GM21360 (cell line): ENCODE data around the gene MAMDC4.
A peak's percentile ranks its signal among the peaks of the same experiment; 100 is the strongest.
"Not testable (repeated sequence)": the region's sequence is repeated elsewhere in the genome, so short reads cannot be mapped to it uniquely, and the experiment has no call there.

Experiments used
- ATAC-seq: cut with Tn5 transposase; IDR thresholded peaks from one replicate; pipeline ENCODE4 v1.9.1; 2021; ENCODE audit warnings: mild to moderate bottlenecking, moderate library complexity; ENCODE audit not compliant: unreplicated experiment

Gene MAMDC4

GRCh38 chr9:136851941-136852663 is at the start of gene MAMDC4:
Gene MAMDC4 (plus strand): TSS chr9:136852346. CDS start chr9:136852417, 71 bp downstream.
- ATAC-seq, result no peak

- ATAC-seq, result not testable (repeated sequence)
Observed at GRCh38 chr9:136803009-136803550, 49.1 kb upstream of the MAMDC4 start.

- no peak for ATAC-seq
Observed at GRCh38 chr9:136803551-136804508, 48.3 kb upstream of the MAMDC4 start.

GRCh38 chr9:136804509-136805206 is 47.5 kb upstream of the MAMDC4 start:
- ATAC-seq, result no peak

GRCh38 chr9:136805207-136805740 is 46.9 kb upstream of the MAMDC4 start:
- no peak for ATAC-seq

- ATAC-seq, result no peak
Observed at GRCh38 chr9:136806067-136806466, 46.1 kb upstream of the MAMDC4 start.

GRCh38 chr9:136806631-136807201 is 45.4 kb upstream of the MAMDC4 start:
- ATAC-seq, result no peak

- peak; percentile 67 for ATAC-seq
Observed at GRCh38 chr9:136807281-136808074, 44.7 kb upstream of the MAMDC4 start, which contains the start of gene RABL6. Gene RABL6 (plus strand): TSS chr9:136807948. CDS start chr9:136808197, 249 bp downstream.

GRCh38 chr9:136808075-136808805 is 43.9 kb upstream of the MAMDC4 start:
- peak; percentile 26 for ATAC-seq

GRCh38 chr9:136808806-136809158 is 43.4 kb upstream of the MAMDC4 start:
- no peak for ATAC-seq

GRCh38 chr9:136814725-136815421 is 37.3 kb upstream of the MAMDC4 start:
- ATAC-seq, result no peak

GRCh38 chr9:136815422-136815782 is 36.7 kb upstream of the MAMDC4 start:
- ATAC-seq, result no peak

GRCh38 chr9:136820971-136821825 is 30.9 kb upstream of the MAMDC4 start:
- ATAC-seq, result no peak

- ATAC-seq, result no peak
Observed at GRCh38 chr9:136821826-136822544, 30.2 kb upstream of the MAMDC4 start.

GRCh38 chr9:136823136-136824046 is 28.8 kb upstream of the MAMDC4 start:
- no peak for ATAC-seq
